Chondrocyte (in vitro differentiated cells): ENCODE measurements around the gene IAPP. TPM values are rescaled to one million over a fixed set of nuclear protein-coding genes. Genes with fewer than 3 reads are reported as not detected.
"Not testable (repeated sequence)": the region's sequence is repeated elsewhere in the genome, so short reads cannot be mapped to it uniquely, and the experiment has no call there.

Experiments
- DNase-seq: peaks from one replicate; pipeline ENCODE4 v3.0.0; 2021; ENCODE audit warnings: mixed read lengths, low spot score
- H3K27ac Mint-ChIP-seq: one replicate; pipeline ENCODE4 v1.8.0; 2021; ENCODE audit warnings: mild to moderate bottlenecking, moderate library complexity, mixed read lengths; ENCODE audit not compliant: unreplicated experiment
- H3K27me3 Mint-ChIP-seq: 2 replicates; pipeline ENCODE4 v1.8.0; 2021; ENCODE audit warnings: low read depth, mixed read lengths
- H3K36me3 Mint-ChIP-seq: 2 replicates; pipeline ENCODE4 v1.8.0; 2021; ENCODE audit warnings: low read depth, mixed read lengths
- H3K4me1 Mint-ChIP-seq: 2 replicates; pipeline ENCODE4 v1.8.0; 2021; ENCODE audit warnings: low read depth, mild to moderate bottlenecking, mixed read lengths
- H3K4me3 Mint-ChIP-seq: one replicate; pipeline ENCODE4 v1.8.0; 2021; ENCODE audit warnings: mild to moderate bottlenecking, moderate library complexity, mixed read lengths; ENCODE audit not compliant: unreplicated experiment
- H3K9me3 Mint-ChIP-seq: 2 replicates; pipeline ENCODE4 v1.8.0; 2021; ENCODE audit warnings: low read depth, mixed read lengths
- total RNA-seq: library from RNA; stranded (reverse); gene quantifications from 3 replicates; pipeline ENCODE4 v1.2.1, GENCODE V29; 2021
- TF ChIP-seq, protein P1 (sequence below): fragments of 200-600 bp; sonication (generic); IDR thresholded peaks from 2 replicates; pipeline ENCODE4 v1.5.0; 2021; ENCODE audit warnings: antibody characterized with exemption, mild to moderate bottlenecking, moderate library complexity

Gene IAPP
- total RNA-seq, 1 donor from 2014 or later = not detected

DNA sequence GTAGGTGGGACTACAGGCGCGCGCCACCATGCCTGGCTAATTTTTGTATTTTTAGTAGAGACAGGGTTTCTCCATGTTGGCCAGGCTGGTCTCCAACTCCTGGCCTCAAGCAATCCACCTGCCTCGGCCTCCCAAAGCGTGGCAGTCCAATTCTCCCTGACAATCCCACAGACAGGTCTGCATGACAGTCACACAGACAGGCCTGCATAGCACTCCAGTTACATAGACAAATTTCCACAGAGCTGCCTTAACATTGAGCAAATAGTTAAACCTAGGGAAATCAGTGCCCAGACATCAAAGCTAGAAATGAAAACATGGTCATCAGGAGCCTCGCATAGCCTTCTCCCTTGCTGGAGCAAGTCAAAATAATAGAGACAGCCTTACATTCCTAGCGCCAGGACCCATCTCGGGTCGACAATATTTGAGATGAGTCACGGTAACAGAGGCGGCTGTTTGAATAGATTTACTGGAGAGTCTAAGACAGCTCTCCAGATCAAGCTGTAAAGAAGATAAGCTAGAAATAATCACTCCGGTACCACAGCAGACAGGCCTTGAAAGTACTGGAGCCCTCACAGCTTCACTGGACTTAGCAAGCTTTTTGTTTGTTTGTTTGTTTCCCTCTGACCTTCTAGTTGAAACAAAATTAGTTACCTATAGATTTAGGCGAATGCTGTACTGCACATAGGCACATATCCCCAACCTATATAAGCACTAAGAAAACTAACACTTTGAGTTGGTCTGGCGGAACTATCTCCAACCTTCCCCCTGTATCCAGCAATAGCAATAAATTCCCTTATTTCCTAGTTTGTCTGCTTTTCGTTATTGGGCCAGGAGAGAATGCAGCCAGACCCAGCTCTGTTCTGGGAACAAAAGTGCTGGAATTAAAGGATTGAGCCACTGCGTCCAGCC is 40.9 kb downstream of the IAPP start:
- no peaks in the 10 kb centered on the region for H3K27me3 Mint-ChIP-seq
- H3K36me3 Mint-ChIP-seq = no peaks in the 10 kb centered on the region
- peaks cover 13% of the 10 kb centered on the region for H3K4me1 Mint-ChIP-seq
- no peak for DNase-seq
- no peaks in the 10 kb centered on the region for H3K9me3 Mint-ChIP-seq
- peak overlapping the region; percentile 15 for H3K27ac Mint-ChIP-seq
- TF ChIP-seq, protein P1, sequence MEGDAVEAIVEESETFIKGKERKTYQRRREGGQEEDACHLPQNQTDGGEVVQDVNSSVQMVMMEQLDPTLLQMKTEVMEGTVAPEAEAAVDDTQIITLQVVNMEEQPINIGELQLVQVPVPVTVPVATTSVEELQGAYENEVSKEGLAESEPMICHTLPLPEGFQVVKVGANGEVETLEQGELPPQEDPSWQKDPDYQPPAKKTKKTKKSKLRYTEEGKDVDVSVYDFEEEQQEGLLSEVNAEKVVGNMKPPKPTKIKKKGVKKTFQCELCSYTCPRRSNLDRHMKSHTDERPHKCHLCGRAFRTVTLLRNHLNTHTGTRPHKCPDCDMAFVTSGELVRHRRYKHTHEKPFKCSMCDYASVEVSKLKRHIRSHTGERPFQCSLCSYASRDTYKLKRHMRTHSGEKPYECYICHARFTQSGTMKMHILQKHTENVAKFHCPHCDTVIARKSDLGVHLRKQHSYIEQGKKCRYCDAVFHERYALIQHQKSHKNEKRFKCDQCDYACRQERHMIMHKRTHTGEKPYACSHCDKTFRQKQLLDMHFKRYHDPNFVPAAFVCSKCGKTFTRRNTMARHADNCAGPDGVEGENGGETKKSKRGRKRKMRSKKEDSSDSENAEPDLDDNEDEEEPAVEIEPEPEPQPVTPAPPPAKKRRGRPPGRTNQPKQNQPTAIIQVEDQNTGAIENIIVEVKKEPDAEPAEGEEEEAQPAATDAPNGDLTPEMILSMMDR = no peak
- no peak overlapping the region for H3K4me3 Mint-ChIP-seq

DNA sequence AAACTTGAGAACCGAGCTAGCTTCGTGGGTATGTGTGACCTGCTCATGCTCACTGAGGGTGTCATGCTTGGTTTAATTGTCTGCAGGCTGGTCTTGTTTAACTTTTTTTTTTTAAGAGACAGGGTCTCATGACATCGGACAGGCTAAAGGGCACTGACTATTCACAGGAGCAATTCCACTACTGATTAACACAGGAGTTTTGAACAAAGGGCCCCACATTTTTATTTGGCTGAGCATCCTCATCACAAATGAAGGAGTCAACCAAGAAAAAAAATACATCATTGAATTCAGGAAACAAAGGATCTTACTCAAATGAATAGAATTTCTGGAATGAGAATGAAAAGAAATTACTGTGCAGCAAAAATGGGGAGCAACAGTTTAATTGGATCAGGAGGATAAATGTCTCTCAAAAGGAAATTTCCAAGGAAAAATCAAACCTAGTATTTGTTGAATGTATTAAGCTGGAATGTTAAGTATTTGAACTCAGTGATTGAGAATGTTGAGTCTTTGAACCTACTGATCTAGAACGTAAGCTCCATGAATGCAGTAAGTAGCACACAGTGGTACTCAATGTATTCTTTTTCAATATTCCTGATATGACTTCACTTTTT is 43.9 kb downstream of the IAPP start:
- Mint-ChIP-seq H3K9me3 (no peaks in the 10 kb centered on the region), H3K36me3 (no peaks in the 10 kb centered on the region), H3K4me3 (no peak overlapping the region), H3K4me1 (peaks cover 13% of the 10 kb centered on the region), H3K27ac (no peak overlapping the region), H3K27me3 (no peaks in the 10 kb centered on the region)
- TF ChIP-seq, protein P1 = no peak
- DNase-seq = no peak

DNA sequence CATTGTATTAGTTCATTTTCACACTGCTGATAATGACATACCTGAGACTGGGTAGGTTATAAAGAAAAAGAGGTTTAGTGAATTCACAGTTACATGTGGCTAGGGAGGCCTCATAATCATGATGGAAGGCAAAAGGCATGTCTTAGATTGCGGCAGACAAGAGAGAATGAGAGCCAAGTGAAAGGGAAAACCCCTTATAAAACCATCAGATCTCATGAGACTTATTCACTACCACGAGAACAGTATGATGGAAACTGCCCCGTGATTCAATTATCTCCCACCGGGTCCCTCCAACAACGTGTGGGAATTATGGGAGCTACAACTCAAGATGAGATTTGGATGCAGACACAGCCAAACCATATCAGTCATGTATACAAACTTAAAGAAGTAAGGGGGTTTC is 45.7 kb downstream of the IAPP start:
- peaks cover 12% of the 10 kb centered on the region for H3K4me1 Mint-ChIP-seq
- H3K9me3 Mint-ChIP-seq, H3K36me3 Mint-ChIP-seq, H3K27me3 Mint-ChIP-seq, H3K27ac Mint-ChIP-seq, DNase-seq, H3K4me3 Mint-ChIP-seq: not testable (repeated sequence)

- peak overlapping the region; percentile 19 for H3K4me3 Mint-ChIP-seq
- not testable (repeated sequence) for H3K27me3 Mint-ChIP-seq, H3K27ac Mint-ChIP-seq
Observed at GRCh38 chr12:21419009-21419699, 46.5 kb downstream of the IAPP start.

DNA sequence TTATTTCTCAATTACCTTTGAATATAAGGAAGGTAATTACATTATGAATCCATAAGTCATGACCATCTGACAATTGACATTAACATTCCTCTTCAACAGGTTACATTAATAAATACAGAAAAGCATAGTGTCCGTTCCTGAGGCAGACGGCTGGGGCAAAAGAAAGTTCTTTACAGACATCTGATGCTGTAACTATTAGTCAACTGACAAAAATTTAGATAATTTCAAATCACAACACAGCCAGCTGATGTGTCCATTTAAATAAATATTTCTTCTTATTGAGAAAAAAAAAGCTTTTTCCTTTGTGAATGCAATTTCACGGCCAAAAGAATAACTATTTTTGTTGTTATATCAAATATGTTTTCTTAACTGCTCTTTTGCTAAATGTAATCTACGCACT is 55.5 kb downstream of the IAPP start:
- Mint-ChIP-seq H3K9me3 (peaks cover 3% of the 10 kb centered on the region), H3K27me3 (no peaks in the 10 kb centered on the region), H3K36me3 (no peaks in the 10 kb centered on the region), H3K4me3 (peak overlapping the region; percentile 0), H3K4me1 (peaks cover 14% of the 10 kb centered on the region), H3K27ac (peak overlapping the region; percentile 81)
- no peak for DNase-seq
- TF ChIP-seq, protein P1 = no peak

More at GRCh38 chr12:21419009-21419699, 46.5 kb downstream of the IAPP start:
- H3K36me3 Mint-ChIP-seq, DNase-seq, H3K9me3 Mint-ChIP-seq, H3K4me1 Mint-ChIP-seq: not testable (repeated sequence)

Other genes starting within 250 kb of the IAPP start
- not detected in 3 replicates for gene SLCO1B1, start 241.7 kb upstream of the IAPP start, total RNA-seq
- 0.20 to 1.1 TPM (median 0.64 TPM) in 3 replicates for gene SLCO1A2, start 38.0 kb upstream of the IAPP start, total RNA-seq
- gene PYROXD1, start 64.8 kb downstream of the IAPP start, total RNA-seq = 15.4 to 19.8 TPM (median 17.1 TPM) in 3 replicates
- gene RECQL, start 128.7 kb downstream of the IAPP start, total RNA-seq = 49.8 to 72.1 TPM (median 50.2 TPM) in 3 replicates
- gene GOLT1B, start 128.9 kb downstream of the IAPP start, total RNA-seq = 73.6 to 84.8 TPM (median 81.1 TPM) in 3 replicates
- 2.1 to 4.4 TPM (median 2.6 TPM) in 3 replicates for gene SPX, start 153.4 kb downstream of the IAPP start, total RNA-seq
- gene GYS2, start 231.9 kb downstream of the IAPP start, total RNA-seq = not detected in 3 replicates